CD4-positive, alpha-beta T cell (primary cell): Measurements from ENCODE around the gene PRSS50. TPM values are rescaled to one million over a fixed set of nuclear protein-coding genes. Genes with fewer than 3 reads are reported as not detected.

Source experiments
- ATAC-seq: fragments of 200-7000 bp; cut with Tn5 transposase; one replicate; pipeline ENCODE4 v1.10.0; 2022; ENCODE audit warnings: mild to moderate bottlenecking; ENCODE audit not compliant: poor library complexity
- CTCF ChIA-PET: fragments of 350-600 bp; sonication (Branson Sonifier 250); formaldehyde crosslinking; loops from one replicate; lab custom pipeline; 2021; ENCODE audit warnings: antibody characterized with exemption, inconsistent platforms; lab: Charles Lee
- POLR2A ChIA-PET: fragments of 350-600 bp; sonication (Branson Sonifier 250); formaldehyde crosslinking; loops from one replicate; lab custom pipeline; 2021; ENCODE audit warnings: antibody characterized with exemption, inconsistent platforms; lab: Charles Lee
- DNase-seq, 14 experiments: peaks; one replicate each; pipeline ENCODE4 v3.0.0-alpha.2; 2013 to 2020; ENCODE audit warnings: mixed read lengths in 2 of 14
- H3K27ac ChIP-seq, 2 donors: one replicate each; pipeline versions ENCODE4 v1.5.1 to v1.7.0; 2013; ENCODE audit warnings: low read length in 2 of 2, low read depth in 1 of 2, mild to moderate bottlenecking in 1 of 2
- H3K27me3 ChIP-seq, 2 experiments: 1 replicate in 1 of 2; 2 replicates in 1 of 2; pipeline versions ENCODE4 v1.6.1 to v1.7.0; 2013; ENCODE audit warnings: low read length in 2 of 2, control low read depth in 1 of 2, mild to moderate bottlenecking in 1 of 2, moderate library complexity in 1 of 2; ENCODE audit not compliant: insufficient read depth in 2 of 2, control insufficient read depth in 1 of 2
- H3K36me3 ChIP-seq: one replicate; pipeline ENCODE4 v1.6.1; 2013; ENCODE audit warnings: low read length, control low read depth; ENCODE audit not compliant: insufficient read depth
- H3K4me1 ChIP-seq: one replicate; pipeline ENCODE4 v1.6.1; 2013; ENCODE audit warnings: low read length, control low read depth; ENCODE audit not compliant: insufficient read depth
- H3K4me3 ChIP-seq: one replicate; pipeline ENCODE4 v1.5.1; 2013; ENCODE audit warnings: mild to moderate bottlenecking, low read length, moderate library complexity
- H3K9me3 ChIP-seq, 2 experiments: 1 replicate in 1 of 2; 2 replicates in 1 of 2; pipeline versions ENCODE4 v1.6.1 to v1.7.0; 2013; ENCODE audit warnings: low read length in 2 of 2, mild to moderate bottlenecking in 2 of 2, control low read depth in 1 of 2, moderate library complexity in 1 of 2; ENCODE audit not compliant: control insufficient read depth in 1 of 2, insufficient read depth in 1 of 2
- H3K27ac Mint-ChIP-seq: one replicate; pipeline ENCODE4 v1.8.0; 2020; ENCODE audit warnings: mixed read lengths
- H3K27me3 Mint-ChIP-seq: one replicate; pipeline ENCODE4 v1.8.0; 2021; ENCODE audit warnings: mixed read lengths
- H3K36me3 Mint-ChIP-seq: one replicate; pipeline ENCODE4 v1.8.0; 2021; ENCODE audit warnings: low read depth, mixed read lengths
- H3K4me1 Mint-ChIP-seq: one replicate; pipeline ENCODE4 v1.8.0; 2021; ENCODE audit warnings: low read depth, mixed read lengths
- H3K4me3 Mint-ChIP-seq: one replicate; pipeline ENCODE4 v1.8.0; 2020; ENCODE audit warnings: mild to moderate bottlenecking, mixed read lengths
- H3K9me3 Mint-ChIP-seq: one replicate; pipeline ENCODE4 v1.8.0; 2020; ENCODE audit warnings: mixed read lengths
- CTCF ChIP-seq: fragments of 200-600 bp; IDR thresholded peaks from one replicate; pipeline ENCODE4 v1.8.0; 2022; ENCODE audit warnings: antibody characterized with exemption, mild to moderate bottlenecking
- intact Hi-C, 2 experiments: fragments of 100-400 bp; cut with DNase I in 1 of 2; cut with micrococcal nuclease in 1 of 2; formaldehyde crosslinking; loops; one replicate each; pipeline versions ENCODE4 v1.15.1 to v1.9.0; 2023 to 2025; cut with DNase I, micrococcal nuclease
- total RNA-seq, 174 experiments: library from RNA in 2 of 174; stranded (reverse) in 2 of 174; gene quantifications; one replicate each; pipeline ENCODE4 v1.2.3 and lab custom pipeline; 2021 to 2026

Gene PRSS50
- total RNA-seq, 2 experiments from 2014 or later: not detected

GRCh38 chr3:46710229-46710628, 7.4 kb downstream of the PRSS50 start:
- H3K27me3 Mint-ChIP-seq: no peaks in the 10 kb centered on the region
- POLR2A ChIA-PET: interaction anchor here (0.8 kb wide), 1 partner anchor 172 kb away, joined by 3 read pairs; no protein-coding TSS in a partner anchor
- Histone ChIP-seq H3K27me3 (no peaks in the 10 kb centered on the region), H3K27ac (no peak overlapping the region), H3K36me3 (no peaks in the 10 kb centered on the region), H3K9me3 (no peaks in the 10 kb centered on the region), H3K4me3 (no peak overlapping the region), H3K4me1 (peaks cover under 1% of the 10 kb centered on the region)
- H3K27ac Mint-ChIP-seq: no peak overlapping the region
- peaks cover 5% of the 10 kb centered on the region for H3K36me3 Mint-ChIP-seq
- TF ChIP-seq CTCF: no peak
- no peak overlapping the region for H3K4me3 Mint-ChIP-seq
- no peaks in the 10 kb centered on the region for H3K4me1 Mint-ChIP-seq
- peak in 2 of 14 experiments; percentile 3 to 22 for DNase-seq
- ATAC-seq: no peak
- H3K9me3 Mint-ChIP-seq: no peaks in the 10 kb centered on the region
- CTCF ChIA-PET: no interaction called here
- intact Hi-C loops: no loop called here

DNA sequence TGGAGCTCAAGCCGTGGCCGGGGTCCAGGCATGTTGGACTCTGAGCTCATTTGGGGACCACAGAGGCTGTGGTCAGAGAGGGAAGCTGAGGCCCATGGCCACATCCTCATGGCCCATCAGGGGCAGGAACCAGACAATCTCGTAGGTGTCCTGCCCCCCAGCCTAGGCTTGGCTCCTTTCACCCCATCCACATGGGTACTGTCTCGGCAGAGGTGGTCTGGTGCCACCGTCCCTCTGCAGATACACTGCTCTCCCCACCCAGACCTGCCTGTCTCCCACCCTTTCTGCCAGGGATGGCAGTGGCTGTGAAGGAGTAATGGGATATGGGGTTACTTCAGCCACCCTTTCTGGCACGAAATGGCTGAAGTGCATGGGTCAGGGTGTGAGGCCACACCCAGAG, 7.9 kb downstream of the PRSS50 start:
- ATAC-seq (no peak), DNase-seq (peak in 1 of 14 experiments; percentile 16)
- H3K27ac ChIP-seq: no peak overlapping the region
- ChIA-PET POLR2A (interaction anchor here (0.8 kb wide), 1 partner anchor 171 kb away, joined by 3 read pairs; no protein-coding TSS in a partner anchor), CTCF (no interaction called here)
- no peaks in the 10 kb centered on the region for H3K9me3 ChIP-seq
- Mint-ChIP-seq H3K4me1 (no peaks in the 10 kb centered on the region), H3K27ac (no peak overlapping the region), H3K27me3 (no peaks in the 10 kb centered on the region), H3K9me3 (no peaks in the 10 kb centered on the region), H3K4me3 (no peak overlapping the region), H3K36me3 (peaks cover 5% of the 10 kb centered on the region)
- no peak overlapping the region for H3K4me3 ChIP-seq
- H3K4me1 ChIP-seq: peaks cover 6% of the 10 kb centered on the region
- H3K27me3 ChIP-seq: no peaks in the 10 kb centered on the region
- intact Hi-C loops: loop anchor here (5.0 to 10.0 kb wide), 3 partner anchors 615 to 1078 kb away; no protein-coding TSS in a partner anchor
- TF ChIP-seq CTCF: no peak
- no peaks in the 10 kb centered on the region for H3K36me3 ChIP-seq

- no peak overlapping the region for H3K27ac Mint-ChIP-seq
- peaks cover 5% of the 10 kb centered on the region for H3K36me3 Mint-ChIP-seq
- no peak overlapping the region for H3K4me3 Mint-ChIP-seq
- POLR2A ChIA-PET: no interaction called here
- no peaks in the 10 kb centered on the region for H3K9me3 Mint-ChIP-seq
- H3K27me3 ChIP-seq: no peaks in the 10 kb centered on the region
- DNase-seq: peak in 1 of 14 experiments; percentile 12
- no peaks in the 10 kb centered on the region for H3K9me3 ChIP-seq
- CTCF ChIA-PET: no interaction called here
- H3K4me1 ChIP-seq: peaks cover 6% of the 10 kb centered on the region
- no peak for ATAC-seq
- H3K27me3 Mint-ChIP-seq: no peaks in the 10 kb centered on the region
- no peak for TF ChIP-seq CTCF
- H3K4me3 ChIP-seq: no peak overlapping the region
- no peaks in the 10 kb centered on the region for H3K36me3 ChIP-seq
- H3K4me1 Mint-ChIP-seq: no peaks in the 10 kb centered on the region
- intact Hi-C loops: loop anchor here (5.0 to 10.0 kb wide), 3 partner anchors 616 to 1078 kb away; no protein-coding TSS in a partner anchor
- no peak overlapping the region for H3K27ac ChIP-seq
Measured at GRCh38 chr3:46709157-46709654, 8.5 kb downstream of the PRSS50 start.
